ENCODE results near the gene BIN2.

- TF ChIP-seq, protein P1, sequence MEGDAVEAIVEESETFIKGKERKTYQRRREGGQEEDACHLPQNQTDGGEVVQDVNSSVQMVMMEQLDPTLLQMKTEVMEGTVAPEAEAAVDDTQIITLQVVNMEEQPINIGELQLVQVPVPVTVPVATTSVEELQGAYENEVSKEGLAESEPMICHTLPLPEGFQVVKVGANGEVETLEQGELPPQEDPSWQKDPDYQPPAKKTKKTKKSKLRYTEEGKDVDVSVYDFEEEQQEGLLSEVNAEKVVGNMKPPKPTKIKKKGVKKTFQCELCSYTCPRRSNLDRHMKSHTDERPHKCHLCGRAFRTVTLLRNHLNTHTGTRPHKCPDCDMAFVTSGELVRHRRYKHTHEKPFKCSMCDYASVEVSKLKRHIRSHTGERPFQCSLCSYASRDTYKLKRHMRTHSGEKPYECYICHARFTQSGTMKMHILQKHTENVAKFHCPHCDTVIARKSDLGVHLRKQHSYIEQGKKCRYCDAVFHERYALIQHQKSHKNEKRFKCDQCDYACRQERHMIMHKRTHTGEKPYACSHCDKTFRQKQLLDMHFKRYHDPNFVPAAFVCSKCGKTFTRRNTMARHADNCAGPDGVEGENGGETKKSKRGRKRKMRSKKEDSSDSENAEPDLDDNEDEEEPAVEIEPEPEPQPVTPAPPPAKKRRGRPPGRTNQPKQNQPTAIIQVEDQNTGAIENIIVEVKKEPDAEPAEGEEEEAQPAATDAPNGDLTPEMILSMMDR (IDR thresholded peaks at IDR 0.05), result no peak
- no peak for TF ChIP-seq EP300 (IDR thresholded peaks at IDR 0.05)
These were observed 3.2 kb downstream of the BIN2 start for GRCh38 chr12:51320695-51321320.
